NCI-H226 (cell line): ENCODE data around the gene TAS2R60.
"Not testable (repeated sequence)": the region's sequence is repeated elsewhere in the genome, so short reads cannot be mapped to it uniquely, and the experiment has no call there.

Experiments
- DNase-seq: peaks from one replicate; pipeline ENCODE4 v3.0.0-alpha.2; 2015

Gene TAS2R60

GRCh38 chr7:143411976-143412708, 31.1 kb upstream of the TAS2R60 start:
- no peak for DNase-seq

DNA sequence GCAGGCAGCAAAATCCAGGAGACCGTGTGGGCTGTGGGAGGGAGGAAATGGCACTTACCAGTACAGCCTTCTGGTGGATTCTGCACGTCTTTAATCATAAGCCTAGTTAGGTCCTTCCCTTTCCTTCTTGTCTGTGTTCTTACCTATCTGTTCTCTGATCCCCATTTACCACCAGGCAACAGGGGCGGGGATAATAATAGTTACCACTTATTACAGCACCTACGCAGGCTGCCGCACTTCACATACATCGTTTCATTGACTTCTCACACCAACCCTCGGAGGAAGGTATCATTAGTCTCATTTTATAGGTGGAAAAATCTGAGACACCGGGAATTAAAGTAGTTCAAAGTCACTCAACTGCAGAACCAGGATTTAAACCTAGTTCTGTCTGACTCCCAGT, 30.1 kb upstream of the TAS2R60 start:
- DNase-seq, result no peak

GRCh38 chr7:143415209-143415608, 28.0 kb upstream of the TAS2R60 start:
- DNase-seq, result not testable (repeated sequence)

DNA sequence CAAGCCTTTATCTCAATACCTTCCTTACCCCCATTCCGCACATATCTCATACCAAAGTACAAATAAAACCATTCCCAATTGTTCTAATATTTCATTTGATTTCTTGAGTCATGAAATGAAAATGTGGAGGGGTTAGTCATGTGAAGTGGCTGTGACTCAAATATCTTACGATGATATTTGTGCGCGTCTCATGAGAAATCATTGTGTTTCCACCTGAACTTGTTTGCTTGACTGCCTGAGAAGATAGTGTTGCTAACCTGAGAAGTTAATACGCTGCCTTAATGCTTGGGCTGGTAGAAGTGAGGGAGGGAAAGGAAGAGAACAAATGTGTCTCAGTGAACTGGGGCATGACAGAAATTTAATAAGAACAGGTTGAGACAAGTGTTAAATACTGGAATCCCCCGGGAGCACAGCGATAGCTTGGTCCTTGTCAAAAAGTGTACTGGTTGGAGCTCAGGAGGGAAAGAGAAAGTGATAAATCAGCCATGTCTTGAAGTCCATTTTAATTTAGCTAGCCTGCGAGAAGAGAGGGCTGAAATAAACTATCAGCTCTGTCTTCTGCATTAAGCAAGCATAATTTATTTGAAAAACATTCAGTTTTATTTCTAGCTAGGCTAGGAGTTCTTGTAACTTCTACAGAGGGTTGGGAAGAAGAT, 27.4 kb upstream of the TAS2R60 start:
- DNase-seq, result no peak

DNA sequence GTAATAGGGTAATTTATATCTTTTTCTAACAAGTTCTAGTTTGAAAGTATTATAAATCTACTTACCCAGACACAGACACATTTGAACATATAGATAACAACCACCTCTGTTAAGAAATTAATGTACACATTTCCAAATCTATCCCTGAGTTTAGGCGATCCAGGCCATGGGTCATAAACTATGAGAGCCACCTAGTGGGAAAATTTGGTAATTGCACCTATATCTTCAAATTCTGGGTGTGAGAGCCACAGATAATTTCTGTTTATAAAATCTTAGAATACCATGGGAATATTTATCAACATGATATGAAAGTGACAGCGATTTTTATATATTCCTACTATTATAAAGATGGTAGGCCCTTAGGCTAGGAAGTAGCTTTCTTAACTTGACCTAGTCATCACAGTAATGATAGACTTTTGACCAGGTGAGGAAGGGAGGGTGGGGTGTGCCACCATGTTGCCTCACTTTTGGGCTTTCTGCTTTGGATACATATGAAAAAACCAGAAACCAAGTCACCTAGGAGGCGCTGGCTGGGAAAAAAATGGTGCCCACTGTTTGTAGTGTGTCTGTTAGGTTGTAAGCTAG, 26.6 kb upstream of the TAS2R60 start:
- peak; percentile 36 for DNase-seq

DNA sequence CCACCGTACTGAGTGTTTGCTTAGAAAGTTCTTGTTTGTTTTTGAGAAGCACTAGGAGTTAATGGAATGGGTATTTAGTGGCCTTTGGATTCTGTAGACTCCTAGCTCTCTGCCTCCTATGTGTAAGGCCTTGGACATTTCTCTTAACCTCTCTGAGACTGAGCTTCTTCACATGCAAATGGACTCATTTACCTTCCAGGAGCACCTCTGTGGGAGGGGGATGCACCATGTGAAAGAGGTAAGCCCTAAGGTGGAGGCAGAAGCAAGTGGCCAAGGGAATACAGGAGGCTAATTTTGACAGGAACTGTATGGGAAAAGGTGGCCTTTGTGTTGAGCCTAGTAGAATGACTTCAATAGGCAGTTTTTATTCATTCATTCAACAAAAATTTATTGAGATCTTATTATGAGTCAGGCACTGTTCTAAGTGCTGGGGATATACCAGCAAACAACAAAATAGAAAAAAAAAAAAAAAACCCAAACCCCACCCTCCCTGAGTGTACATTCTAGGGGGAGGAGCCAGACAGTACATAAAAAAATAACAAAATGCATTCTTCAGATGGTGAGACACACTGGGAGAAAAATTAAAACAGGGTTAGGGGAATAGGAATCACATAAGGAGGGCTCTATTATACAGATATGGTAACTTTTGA, 25.4 kb upstream of the TAS2R60 start:
- DNase-seq, result no peak

DNA sequence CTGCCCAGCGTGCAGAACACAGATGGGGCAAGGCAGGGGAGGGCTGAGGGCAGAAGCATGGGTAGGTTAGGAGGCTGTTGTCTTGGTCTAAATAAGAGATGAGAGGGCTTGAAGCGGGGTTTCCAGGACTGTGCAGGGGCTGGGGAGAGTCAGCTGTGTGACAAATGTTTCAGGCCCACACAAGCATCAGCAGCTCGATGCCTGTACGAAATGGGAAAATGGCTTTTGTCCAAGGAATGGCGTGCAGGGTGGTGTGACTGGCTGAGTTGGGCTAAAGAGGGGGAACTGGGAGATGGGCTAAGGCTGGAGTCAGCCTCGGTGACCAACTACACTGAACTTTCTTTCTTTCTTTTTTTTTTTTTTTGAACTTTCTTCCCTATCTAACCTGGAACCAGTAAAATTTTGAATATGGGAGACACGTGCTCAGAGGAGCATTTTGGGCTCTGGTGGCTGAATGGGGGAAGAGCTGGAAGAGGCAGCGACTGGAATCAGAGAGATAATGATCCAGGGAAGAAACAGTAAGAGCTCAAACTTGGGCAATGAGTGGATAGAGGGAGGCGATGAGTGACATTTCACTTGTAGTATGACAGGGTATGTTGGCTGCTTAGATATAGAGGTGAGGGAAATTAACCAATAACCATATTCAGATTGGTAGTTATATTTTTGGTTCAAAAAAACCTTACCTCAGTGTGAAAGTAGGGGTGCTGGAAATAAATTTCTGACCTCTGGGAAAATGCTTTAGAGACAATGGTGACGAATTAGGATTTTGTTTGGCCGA, 24.4 kb upstream of the TAS2R60 start:
- DNase-seq, result no peak

DNA sequence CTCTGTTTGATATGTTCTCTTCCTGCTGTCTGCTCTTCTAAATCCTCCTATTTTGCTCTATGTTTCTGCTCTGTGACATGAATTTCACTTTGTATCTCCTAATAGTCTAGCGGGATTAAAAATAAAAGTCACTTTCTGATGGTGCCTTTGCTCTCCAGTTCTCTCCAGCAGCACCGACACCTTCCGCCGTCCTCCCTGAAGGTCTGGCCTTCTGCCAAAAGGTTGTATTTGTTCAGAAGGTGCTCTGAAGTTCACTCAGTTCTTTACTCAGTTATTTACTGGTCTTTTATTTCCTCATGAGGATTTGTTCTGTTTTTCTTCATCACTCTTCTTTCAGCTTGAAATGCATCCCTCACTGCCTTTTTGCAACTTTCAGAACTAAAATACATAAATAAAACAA, 23.4 kb upstream of the TAS2R60 start:
- DNase-seq, result no peak

- DNase-seq, result not testable (repeated sequence)
Observed at GRCh38 chr7:143420624-143421023, 22.6 kb upstream of the TAS2R60 start.

GRCh38 chr7:143422033-143422432, 21.2 kb upstream of the TAS2R60 start:
- DNase-seq, result no peak

DNA sequence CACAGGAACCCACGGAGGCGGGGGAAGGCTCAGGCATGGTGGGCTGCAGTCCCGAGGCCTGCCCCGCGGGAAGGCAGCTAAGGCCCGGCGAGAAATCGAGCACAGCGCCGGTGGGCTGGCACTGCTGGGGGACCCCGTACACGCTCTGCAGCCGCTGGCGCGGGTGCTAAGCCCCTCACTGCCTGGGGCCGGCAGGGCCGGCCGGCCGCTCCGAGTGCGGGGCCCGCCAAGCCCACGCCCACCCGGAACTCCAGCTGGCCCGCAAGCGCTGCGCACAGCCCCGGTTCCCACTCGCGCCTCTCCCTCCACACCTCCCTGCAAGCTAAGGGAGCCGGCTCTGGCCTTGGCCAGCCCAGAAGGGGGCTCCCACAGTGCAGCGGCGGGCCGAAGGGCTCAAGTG, 18.8 kb upstream of the TAS2R60 start:
- not testable (repeated sequence) for DNase-seq

DNA sequence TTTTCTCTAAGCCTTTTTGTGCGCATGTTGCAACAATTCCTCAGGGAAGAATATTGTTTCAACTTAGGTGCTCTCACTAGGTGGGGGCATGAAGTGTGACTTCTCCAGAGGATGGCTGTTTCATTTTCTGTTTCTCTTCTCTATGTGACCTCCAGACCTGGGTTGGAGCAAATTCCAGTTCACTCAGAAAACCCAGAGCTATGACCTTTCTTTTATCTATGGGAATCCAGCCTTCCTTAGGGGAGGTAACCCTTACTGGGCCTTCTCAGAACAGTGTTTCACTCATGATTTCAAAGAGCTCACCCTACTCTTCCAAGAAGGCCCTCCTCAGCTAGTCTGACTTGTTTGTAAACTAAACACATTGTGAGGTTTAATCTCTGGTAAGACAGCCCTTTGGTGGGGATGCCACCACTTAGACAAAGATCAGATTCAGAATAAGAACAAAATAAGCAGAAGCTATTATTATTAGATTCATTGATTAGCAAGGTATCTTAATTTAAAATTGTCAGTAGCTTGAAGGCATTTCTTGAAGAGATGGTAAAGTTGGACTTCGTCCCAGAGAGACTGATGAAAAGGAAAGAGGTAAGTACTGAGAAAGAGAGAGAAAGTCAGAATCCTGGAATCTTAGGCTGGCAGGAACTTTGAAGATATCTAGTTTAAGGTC, 16.6 kb upstream of the TAS2R60 start:
- DNase-seq, result no peak

GRCh38 chr7:143429770-143430698, 13.2 kb upstream of the TAS2R60 start:
- no peak for DNase-seq

DNA sequence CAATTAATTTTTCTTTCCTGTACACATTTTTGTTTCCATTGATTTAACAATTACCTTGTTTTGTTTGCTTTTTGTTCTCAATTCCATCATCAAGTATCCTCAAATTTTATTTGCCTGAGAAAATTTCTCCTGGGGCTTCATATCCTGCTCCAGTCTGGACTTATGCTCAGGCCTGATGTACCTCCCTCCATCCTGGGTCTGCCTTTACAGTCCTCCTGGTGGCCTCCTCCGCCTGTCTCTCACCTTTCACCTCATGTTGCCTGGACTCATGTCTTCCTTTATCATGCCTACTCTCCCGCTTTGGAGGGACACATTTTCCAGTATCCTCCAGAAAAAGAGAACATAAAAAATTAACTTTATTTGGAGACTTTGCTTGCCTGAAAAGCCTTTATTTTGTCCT, 12.1 kb upstream of the TAS2R60 start:
- DNase-seq, result no peak

GRCh38 chr7:143433759-143434158, 9.5 kb upstream of the TAS2R60 start:
- DNase-seq, result no peak

DNA sequence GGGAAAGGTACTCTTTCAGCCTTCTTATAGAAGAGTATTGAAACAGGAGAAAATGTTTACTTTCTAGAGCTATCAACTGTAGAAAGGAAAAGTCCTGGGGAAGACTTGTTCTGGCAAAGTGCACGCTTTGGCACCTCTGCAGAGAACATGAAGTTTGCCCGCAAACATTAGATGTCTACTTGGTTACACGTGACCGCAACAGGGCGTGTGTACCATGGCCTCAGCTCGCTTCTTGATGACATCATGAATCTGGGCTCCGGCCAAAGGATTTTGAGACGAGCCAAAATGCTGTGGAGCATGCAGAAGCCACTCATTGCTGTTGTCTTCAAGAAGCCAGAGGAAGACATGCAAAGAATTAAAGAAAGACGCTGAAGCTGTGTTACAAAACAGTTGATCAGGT, 8.6 kb upstream of the TAS2R60 start:
- no peak for DNase-seq

DNA sequence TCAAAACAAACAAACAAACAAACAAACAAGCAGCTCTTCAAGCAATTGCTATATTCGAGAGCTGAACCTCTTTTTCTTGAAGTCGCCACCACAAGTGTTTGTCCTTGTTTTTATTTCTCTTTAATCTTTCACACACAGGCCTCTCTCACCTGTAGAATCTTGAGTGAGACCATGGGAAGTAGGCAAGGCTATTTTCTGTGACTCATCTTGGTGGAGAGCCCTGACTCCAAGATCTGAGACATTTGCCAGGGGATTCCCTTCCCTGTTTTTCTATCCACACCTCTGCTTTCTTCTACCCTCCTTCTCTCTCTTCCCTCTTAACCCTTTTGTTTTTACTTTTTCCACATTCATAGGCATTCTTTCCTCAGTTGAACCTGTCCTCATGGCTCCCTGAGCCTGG, 8.0 kb upstream of the TAS2R60 start:
- peak; percentile 32 for DNase-seq

DNA sequence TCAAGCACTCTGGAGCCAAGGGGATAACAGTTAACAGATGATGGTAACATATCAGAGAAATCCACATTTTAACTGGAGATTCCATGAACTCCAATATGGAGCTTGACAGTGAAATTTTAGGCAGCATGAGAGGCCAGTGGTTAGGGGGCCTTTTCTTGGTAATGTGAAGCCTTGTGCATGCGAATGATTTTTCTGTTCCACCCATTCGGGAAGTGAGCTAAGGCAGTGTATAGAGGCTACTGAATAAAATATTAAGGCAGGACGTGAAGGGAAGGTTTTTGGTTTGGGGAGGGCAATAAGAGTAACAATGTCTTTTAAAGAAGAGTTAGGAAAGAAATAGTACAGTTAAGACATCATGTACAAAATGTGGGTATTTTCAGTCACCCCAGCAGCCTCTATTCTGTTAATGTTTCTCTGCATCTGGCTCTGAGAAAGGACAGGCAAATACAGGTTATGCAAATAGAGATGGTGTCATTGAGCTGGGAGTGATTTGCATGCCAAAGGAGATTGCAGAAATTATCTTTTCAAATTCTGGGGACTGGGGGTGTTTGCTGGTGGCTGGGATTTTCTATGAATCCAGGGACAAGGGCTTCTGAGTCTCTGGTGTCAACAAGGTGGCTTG, 6.8 kb upstream of the TAS2R60 start:
- no peak for DNase-seq

- DNase-seq, result no peak
Observed at GRCh38 chr7:143437578-143437977, 5.7 kb upstream of the TAS2R60 start.

DNA sequence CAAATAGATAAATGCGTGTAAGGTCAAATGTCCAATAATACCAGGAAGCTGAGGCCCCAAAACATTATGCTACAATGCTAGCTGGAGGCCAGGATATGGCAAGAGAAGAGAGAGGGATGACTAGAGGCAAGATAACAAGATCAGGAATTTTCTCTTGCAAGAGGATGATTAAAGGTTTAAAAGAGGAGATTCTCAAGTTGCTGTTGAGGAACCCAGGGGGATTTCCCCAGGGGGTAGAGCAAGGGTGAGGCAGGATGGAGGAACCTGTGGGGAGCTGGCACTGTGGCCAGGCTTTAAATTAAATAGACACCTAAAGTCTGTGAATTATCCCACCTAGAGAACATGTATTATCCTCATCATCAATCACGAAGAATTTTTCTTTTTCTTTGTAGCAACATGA, 3.4 kb upstream of the TAS2R60 start:
- peak; percentile 45 for DNase-seq
